K562 (cell line): ENCODE data around the gene NAT8L. TPM values are rescaled to one million over a fixed set of nuclear protein-coding genes. Genes with fewer than 3 reads are reported as not detected.

ENCODE experiments used
- ATAC-seq: fragments of 200-7000 bp; cut with Tn5 transposase; 3 replicates; pipeline ENCODE4 v1.9.1; 2020; ENCODE audit warnings: moderate library complexity
- BruUV-seq: library from RNA; stranded (reverse); fragments of 400-500 nt; replicated peaks from 2 replicates; lab custom pipeline; 2021; lab: Mats Ljungman, UMichigan
- CTCF ChIA-PET: fragments of 300-600 bp; formaldehyde crosslinking; extraction: SDS; loops from one replicate; lab custom pipeline; 2021; ENCODE audit warnings: low intra/inter-chr PET ratio; lab: Yijun Ruan, JAX
- POLR2A ChIA-PET: fragments of 300-600, 350-650 bp; sonication (Branson Sonifier 250); formaldehyde crosslinking; extraction: SDS; loops from one replicate; lab custom pipeline; 2021; ENCODE audit warnings: antibody characterized with exemption, inconsistent platforms; lab: Yijun Ruan, JAX
- DNase-seq, 4 experiments: peaks; one replicate each; pipeline versions ENCODE4 v3.0.0 to v3.0.0-alpha.2; 2011 to 2018; ENCODE audit warnings: low spot score in 3 of 4, mixed read lengths in 3 of 4; ENCODE audit errors: extremely low read depth in 1 of 4
- FAIRE-seq: peaks from 2 replicates; lab custom pipeline; 2011; peaks lifted over from hg19 to GRCh38; lab: Jason Lieb, UNC
- H2AFZ ChIP-seq: 2 replicates; pipeline ENCODE4 v1.6.0; 2011; ENCODE audit warnings: low read depth, low read length, control low read depth, inconsistent platforms
- H3K27ac ChIP-seq: fragments of 200-600 bp; 3 replicates; pipeline ENCODE4 v1.8.0; 2011; ENCODE audit warnings: low read depth, mild to moderate bottlenecking, control low read depth, inconsistent platforms, low read length, moderate library complexity, mixed read lengths; ENCODE audit errors: extremely low read depth
- H3K27me3 ChIP-seq, 2 experiments: fragments of 300-600 bp in 1 of 2; 2 replicates in 1 of 2; 3 replicates in 1 of 2; pipeline versions ENCODE4 v1.6.0 to v1.8.0; 2011; ENCODE audit warnings: inconsistent platforms in 2 of 2, low read length in 2 of 2, mild to moderate bottlenecking in 1 of 2, mixed read lengths in 1 of 2, moderate library complexity in 1 of 2; ENCODE audit not compliant: control insufficient read depth in 2 of 2, insufficient read depth in 2 of 2
- H3K36me3 ChIP-seq: fragments of 300-600 bp; 3 replicates; pipeline ENCODE4 v1.8.0; 2011; ENCODE audit warnings: mild to moderate bottlenecking, low read length, inconsistent platforms; ENCODE audit not compliant: control insufficient read depth, insufficient read depth
- H3K4me1 ChIP-seq, 2 experiments: fragments of 200-600 bp in 1 of 2; replicated peaks in 1 of 2; 2 replicates in 1 of 2; 3 replicates in 1 of 2; pipeline versions ENCODE4 v1.5.1 to v1.8.0; 2011; ENCODE audit warnings: inconsistent platforms in 2 of 2, low read length in 2 of 2, mild to moderate bottlenecking in 1 of 2, mixed read lengths in 1 of 2, moderate library complexity in 1 of 2; ENCODE audit not compliant: control insufficient read depth in 2 of 2, insufficient read depth in 2 of 2
- H3K4me2 ChIP-seq: 2 replicates; pipeline ENCODE4 v1.6.1; 2011; ENCODE audit warnings: low read length, control low read depth, inconsistent platforms, mixed read lengths; ENCODE audit not compliant: insufficient read depth
- H3K4me3 ChIP-seq: fragments of 200-600 bp; sonication (generic), shearing (Covaris generic); 2 replicates; pipeline ENCODE4 v1.5.1; 2016; ENCODE audit warnings: control low read depth, inconsistent platforms
- H3K79me2 ChIP-seq: fragments of 200-600 bp; 3 replicates; pipeline ENCODE4 v1.8.0; 2011; ENCODE audit warnings: low read length, inconsistent platforms; ENCODE audit not compliant: control insufficient read depth, insufficient read depth
- H3K9ac ChIP-seq, 2 experiments: 2 replicates each; pipeline versions ENCODE4 v1.6.0 to v1.6.1; 2011; ENCODE audit warnings: low read depth in 2 of 2, low read length in 2 of 2, control low read depth in 1 of 2, inconsistent platforms in 1 of 2, mild to moderate bottlenecking in 1 of 2, mixed read lengths in 1 of 2; ENCODE audit not compliant: insufficient read depth in 1 of 2
- H3K9me1 ChIP-seq: one replicate; pipeline ENCODE4 v1.6.0; 2011; ENCODE audit warnings: inconsistent platforms, mild to moderate bottlenecking, low read length, moderate library complexity; ENCODE audit not compliant: control insufficient read depth, insufficient read depth
- H3K9me3 ChIP-seq: replicated peaks from 2 replicates; pipeline ENCODE4 v1.5.1; 2011; ENCODE audit warnings: low read depth, low read length, inconsistent platforms; ENCODE audit not compliant: control insufficient read depth, insufficient read depth
- H4K20me1 ChIP-seq: replicated peaks from 2 replicates; pipeline ENCODE4 v1.6.1; 2011; ENCODE audit warnings: low read length, inconsistent platforms, mixed read lengths; ENCODE audit not compliant: control insufficient read depth, insufficient read depth
- BACH1 ChIP-seq: fragments of 200-800 bp; sonication (Bioruptor generic); IDR thresholded peaks from 2 replicates; pipeline ENCODE4 v1.6.1; 2016; ENCODE audit warnings: missing genetic modification characterization, missing compliant biosample characterization
- BHLHE40 ChIP-seq: IDR thresholded peaks from 2 replicates; pipeline ENCODE4 v1.6.1; 2011; ENCODE audit warnings: low read length, improper control_type of control experiment
- CBFB ChIP-seq: sonication (generic); formaldehyde crosslinking; IDR thresholded peaks from 2 replicates; pipeline ENCODE4 v1.4.0; 2020; ENCODE audit warnings: mild to moderate bottlenecking, missing genetic modification reagents
- COPS2 ChIP-seq: fragments of 450-650 bp; conservative IDR thresholded peaks from 2 replicates; pipeline ENCODE4 v1.6.1; 2016; ENCODE audit warnings: mild to moderate bottlenecking, moderate library complexity
- EGR1 ChIP-seq: fragments of 450-650 bp; conservative IDR thresholded peaks from 2 replicates; pipeline ENCODE4 v1.6.1; 2017; ENCODE audit warnings: mild to moderate bottlenecking
- ESRRA ChIP-seq: fragments of 450-650 bp; IDR thresholded peaks from 2 replicates; pipeline ENCODE4 v1.6.1; 2014; ENCODE audit warnings: low read depth, mild to moderate bottlenecking, moderate library complexity, borderline replicate concordance
- FOS ChIP-seq: IDR thresholded peaks from 3 replicates; pipeline ENCODE4 v1.6.1; 2011; ENCODE audit not compliant: insufficient read length; ENCODE audit errors: extremely low read depth
- GATA2 ChIP-seq: sonication (generic); formaldehyde crosslinking; IDR thresholded peaks from 2 replicates; pipeline ENCODE4 v1.4.0; 2020; ENCODE audit warnings: mild to moderate bottlenecking, missing genetic modification reagents
- GTF2F1 ChIP-seq: IDR thresholded peaks from 2 replicates; pipeline ENCODE4 v1.6.1; 2011; ENCODE audit warnings: low read depth, low read length, improper control_type of control experiment
- HCFC1 ChIP-seq: IDR thresholded peaks from 2 replicates; pipeline ENCODE4 v1.6.1; 2012; ENCODE audit warnings: low read depth, low read length, improper control_type of control experiment
- HEY1 ChIP-seq: fragments of 250-450 bp; sonication (Bioruptor Pico); IDR thresholded peaks from 2 replicates; pipeline ENCODE4 v1.5.0; 2020; ENCODE audit warnings: mild to moderate bottlenecking, moderate library complexity, borderline replicate concordance
- JUNB ChIP-seq: fragments of 450-650 bp; formaldehyde crosslinking; conservative IDR thresholded peaks from 2 replicates; pipeline ENCODE4 v1.4.0; 2020; ENCODE audit warnings: mild to moderate bottlenecking
- NFIX ChIP-seq: fragments of 250-450 bp; sonication (Bioruptor Pico); IDR thresholded peaks from 2 replicates; pipeline ENCODE4 v1.4.0; 2020; ENCODE audit warnings: low read depth, mild to moderate bottlenecking, moderate library complexity
- NKRF ChIP-seq: fragments of 450-650 bp; IDR thresholded peaks from 2 replicates; pipeline ENCODE4 v1.6.1; 2016; ENCODE audit warnings: borderline replicate concordance
- PML ChIP-seq: IDR thresholded peaks from 2 replicates; pipeline ENCODE4 v1.6.1; 2012; ENCODE audit warnings: low read length, inconsistent platforms
- ZBTB7A ChIP-seq: IDR thresholded peaks from 2 replicates; pipeline ENCODE4 v1.6.1; 2011; ENCODE audit warnings: low read depth, mild to moderate bottlenecking, low read length, moderate library complexity, borderline replicate concordance; ENCODE audit not compliant: control insufficient read depth
- ZNF146 ChIP-seq: IDR thresholded peaks from one replicate; pipeline ENCODE4 v1.6.1; 2018; ENCODE audit warnings: missing compliant biosample characterization; ENCODE audit not compliant: unreplicated experiment
- WGBS: fragments of 100-300 bp; shearing (Covaris generic); methylation state at CpG from one replicate; pipeline ENCODE4 v1.1.6; 2016; ENCODE audit warnings: low coverage, mixed read lengths; ENCODE audit not compliant: insufficient coverage; ENCODE audit errors: missing lambda C conversion rate; 5-methylcytosine and 5-hydroxymethylcytosine counted together
- in situ Hi-C: fragments of 300-500 bp; cut with MboI; formaldehyde crosslinking; loops from 4 replicates; pipeline ENCODE4 v1.15.0; 2018; ENCODE audit warnings: inconsistent platforms, mixed read lengths
- intact Hi-C: fragments of 100-400 bp; cut with micrococcal nuclease; formaldehyde crosslinking; loops from 2 replicates; pipeline ENCODE4 v1.14.2; 2022
- polyA plus RNA-seq, 8 experiments: library from polyadenylated mRNA; depleted of rRNA in 4 of 8; stranded (reverse) in 5 of 8; unstranded in 3 of 8; fragments of >200 nt; fragmentation: Nextera tagmentation in 2 of 8; fragmentation: Illumina TruSeq in 1 of 8; extraction: Ambion mirVana in 2 of 8; extraction: Trizol in 1 of 8; gene quantifications; 2 replicates each; pipeline versions ENCODE4 v1.2.1 to v1.2.3, GENCODE V29; 2011 to 2014; ENCODE audit warnings: inconsistent platforms in 1 of 8, missing spikeins in 1 of 8
- total RNA-seq, 7 experiments: library from RNA; depleted of rRNA in 6 of 7; stranded (reverse); fragments of >200 nt in 6 of 7; fragmentation: Illumina TruSeq in 2 of 7; extraction: Trizol in 2 of 7; gene quantifications; 2 replicates each; pipeline versions ENCODE4 v1.2.1 to v1.2.3, GENCODE V29; 2011 to 2021; ENCODE audit warnings: low replicate concordance in 1 of 7
- TF ChIP-seq, protein P1 (sequence below): sonication (generic); formaldehyde crosslinking; IDR thresholded peaks from 2 replicates; pipeline ENCODE4 v1.8.1; 2023; ENCODE audit warnings: mild to moderate bottlenecking, missing genetic modification reagents

NAT8L gene
- total and polyA plus RNA-seq, 9 of the 15 experiments (the other 6 are each of a cell fraction or from before 2014, with no cell fraction given): 0.06 to 11.0 (median 1.5) TPM

GRCh38 chr4:2040391-2041238, 18.5 kb upstream of the NAT8L start:
- DNase-seq: peak in 3 of 4 experiments; percentile 7 to 11 (median 10)
- in situ Hi-C loops (no loop called here), intact Hi-C loops (loop anchor here (5.0 kb wide), 1 partner anchor 33 kb away; the partner anchor contains the start of gene NELFA)
- H3K4me2 ChIP-seq: no peak overlapping the region
- ChIA-PET POLR2A (interaction anchor here (0.6 kb wide), 1 partner anchor 320 kb away, joined by 3 read pairs; the partner anchor contains the start of genes TACC3 and TMEM129), CTCF (no interaction called here)
- no peaks in the 10 kb centered on the region for H3K79me2 ChIP-seq
- H3K9me3 ChIP-seq: no peaks in the 10 kb centered on the region
- no peak overlapping the region for H3K27ac ChIP-seq
- FAIRE-seq: no peak
- no peaks in the 10 kb centered on the region for H3K27me3 ChIP-seq
- H3K9me1 ChIP-seq: no peaks in the 10 kb centered on the region
- no TSS peak for BruUV-seq
- H3K9ac ChIP-seq: no peak overlapping the region
- H4K20me1 ChIP-seq: no peaks in the 10 kb centered on the region
- H3K36me3 ChIP-seq: no peaks in the 10 kb centered on the region
- TF ChIP-seq BACH1 (tag): no peak
- no peak for TF ChIP-seq GATA2 (CRISPR knock-in tag)
- TF ChIP-seq COPS2: no peak
- TF ChIP-seq ZBTB7A: peak; percentile 25; the same call in 1 of the 2 replicates
- no peak for TF ChIP-seq ZNF146 (CRISPR knock-in tag)
- TF ChIP-seq GTF2F1: no peak
- TF ChIP-seq NKRF: no peak
- TF ChIP-seq BHLHE40: no peak
- no peak for TF ChIP-seq FOS
- no peak for TF ChIP-seq PML
- no peak for TF ChIP-seq ESRRA
- TF ChIP-seq NFIX (CRISPR knock-in tag): no peak
- no peak for TF ChIP-seq HCFC1
- TF ChIP-seq CBFB (CRISPR knock-in tag): no peak
- TF ChIP-seq, protein P1, sequence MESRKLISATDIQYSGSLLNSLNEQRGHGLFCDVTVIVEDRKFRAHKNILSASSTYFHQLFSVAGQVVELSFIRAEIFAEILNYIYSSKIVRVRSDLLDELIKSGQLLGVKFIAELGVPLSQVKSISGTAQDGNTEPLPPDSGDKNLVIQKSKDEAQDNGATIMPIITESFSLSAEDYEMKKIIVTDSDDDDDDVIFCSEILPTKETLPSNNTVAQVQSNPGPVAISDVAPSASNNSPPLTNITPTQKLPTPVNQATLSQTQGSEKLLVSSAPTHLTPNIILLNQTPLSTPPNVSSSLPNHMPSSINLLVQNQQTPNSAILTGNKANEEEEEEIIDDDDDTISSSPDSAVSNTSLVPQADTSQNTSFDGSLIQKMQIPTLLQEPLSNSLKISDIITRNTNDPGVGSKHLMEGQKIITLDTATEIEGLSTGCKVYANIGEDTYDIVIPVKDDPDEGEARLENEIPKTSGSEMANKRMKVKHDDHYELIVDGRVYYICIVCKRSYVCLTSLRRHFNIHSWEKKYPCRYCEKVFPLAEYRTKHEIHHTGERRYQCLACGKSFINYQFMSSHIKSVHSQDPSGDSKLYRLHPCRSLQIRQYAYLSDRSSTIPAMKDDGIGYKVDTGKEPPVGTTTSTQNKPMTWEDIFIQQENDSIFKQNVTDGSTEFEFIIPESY (CRISPR knock-in tag): peak; percentile 65
- no peak for TF ChIP-seq JUNB (CRISPR knock-in tag)
- TF ChIP-seq HEY1 (CRISPR knock-in tag): no peak
- no peak for TF ChIP-seq EGR1
- no peak overlapping the region for H3K4me3 ChIP-seq
- H3K4me1 ChIP-seq: peaks cover 3 to 41% of the 10 kb centered on the region in 2 experiments; a peak in 2 of 5 replicates
- WGBS: 95% methylated on average over 19 of the region's 91 CpGs
- no peak overlapping the region for H2AFZ ChIP-seq
- ATAC-seq: no peak
